Activated T-helper 1 cell treated with anti-CD3 and anti-CD28 coated beads, Interleukin-12 subunit alpha, Interleukin-12 subunit beta, Interleukin-2, Interleukin-4 antibody, amounts not matched to agents 30 ng/mL and 10 ng/mL and 1 ng/mL, durations not matched to agents 14 hours and 24 hours and 36 hours (primary cell): ENCODE data around the gene EIF4A3. TPM values are rescaled to one million over a fixed set of nuclear protein-coding genes. Genes with fewer than 3 reads are reported as not detected.

Experiments used
- DNase-seq: peaks from one replicate; pipeline ENCODE4 v3.0.0; 2021; ENCODE audit warnings: low spot score
- H3K27ac Mint-ChIP-seq: one replicate; pipeline ENCODE4 v1.8.0; 2021; ENCODE audit warnings: mild to moderate bottlenecking, mixed read lengths
- H3K27me3 Mint-ChIP-seq: one replicate; pipeline ENCODE4 v1.8.0; 2022; ENCODE audit warnings: mild to moderate bottlenecking, moderate library complexity, mixed read lengths; ENCODE audit not compliant: insufficient read depth
- H3K36me3 Mint-ChIP-seq: one replicate; pipeline ENCODE4 v1.8.0; 2021; ENCODE audit warnings: low read depth, mixed read lengths
- H3K4me1 Mint-ChIP-seq: one replicate; pipeline ENCODE4 v1.8.0; 2021; ENCODE audit warnings: low read depth, mixed read lengths
- H3K4me3 Mint-ChIP-seq: one replicate; pipeline ENCODE4 v1.8.0; 2021; ENCODE audit warnings: mild to moderate bottlenecking, moderate library complexity, mixed read lengths
- H3K9me3 Mint-ChIP-seq: one replicate; pipeline ENCODE4 v1.8.0; 2021; ENCODE audit warnings: mixed read lengths
- intact Hi-C: fragments of 100-400 bp; cut with micrococcal nuclease; formaldehyde crosslinking; loops from one replicate; pipeline ENCODE4 v1.15.1; 2024
- total RNA-seq: library from RNA; stranded (reverse); gene quantifications from 2 replicates; pipeline ENCODE4 v1.2.3, GENCODE V29; 2022

EIF4A3 gene
- total RNA-seq = 179 and 182 TPM in 2 replicates

DNA sequence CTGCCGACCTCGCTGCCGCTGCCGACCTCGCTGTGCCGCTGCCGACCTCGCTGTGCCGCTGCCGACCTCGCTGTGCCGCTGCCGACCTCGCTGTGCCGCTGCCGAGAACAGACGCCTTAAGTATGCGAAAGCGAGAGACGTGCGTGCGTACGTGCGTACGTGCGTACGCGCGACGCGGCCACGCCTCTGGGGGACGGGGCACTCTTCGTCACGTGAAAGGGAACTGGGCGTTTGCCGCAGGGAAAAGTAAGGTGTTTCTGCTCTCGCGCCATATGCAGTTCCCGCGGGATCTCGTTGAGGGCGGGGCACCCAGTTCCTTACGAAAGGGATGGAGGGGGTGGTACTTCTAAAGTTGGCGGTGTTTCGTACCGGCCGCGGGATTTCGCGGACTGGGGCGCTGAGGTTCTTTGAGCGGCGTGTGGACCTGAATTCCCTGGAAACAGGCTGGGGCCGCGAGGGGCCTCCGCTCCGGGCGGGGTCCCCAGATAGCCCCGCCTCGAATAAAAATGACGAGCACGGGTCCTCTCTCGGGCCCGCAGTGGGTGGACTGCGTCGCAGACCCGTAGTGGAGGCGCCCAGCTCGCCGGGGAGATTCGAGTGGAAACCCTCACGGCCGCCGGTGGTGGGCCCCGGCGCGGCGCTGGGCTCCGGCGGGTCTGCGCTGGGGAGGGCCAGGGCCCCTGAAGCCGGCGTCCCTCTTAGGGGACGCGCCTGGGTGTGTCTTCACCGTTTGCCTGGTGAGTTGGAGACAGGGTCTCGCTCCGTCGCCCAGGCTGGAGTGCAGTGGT is at the start of gene EIF4A3:
Gene EIF4A3 (minus strand): TSS at position 94 of the 788 bp plus-strand sequence. CDS start 167 bp downstream, outside the sequence.
- no peaks in the 10 kb centered on the region for H3K27me3 Mint-ChIP-seq
- peaks cover 39% of the 10 kb centered on the region for H3K4me1 Mint-ChIP-seq
- H3K36me3 Mint-ChIP-seq = peaks cover 21% of the 10 kb centered on the region
- H3K9me3 Mint-ChIP-seq = peaks cover 8% of the 10 kb centered on the region
- peak within 1 kb of the TSS; percentile 92 for H3K27ac Mint-ChIP-seq
- intact Hi-C loops = loop anchor here (1.0 to 10.0 kb wide), 7 partner anchors 46 to 372 kb away; partner anchors contain the start of genes CBX2, CCDC40, ENDOV and GAA
- peak within 1 kb of the TSS; percentile 88 for H3K4me3 Mint-ChIP-seq
- peak; percentile 97 for DNase-seq

DNA sequence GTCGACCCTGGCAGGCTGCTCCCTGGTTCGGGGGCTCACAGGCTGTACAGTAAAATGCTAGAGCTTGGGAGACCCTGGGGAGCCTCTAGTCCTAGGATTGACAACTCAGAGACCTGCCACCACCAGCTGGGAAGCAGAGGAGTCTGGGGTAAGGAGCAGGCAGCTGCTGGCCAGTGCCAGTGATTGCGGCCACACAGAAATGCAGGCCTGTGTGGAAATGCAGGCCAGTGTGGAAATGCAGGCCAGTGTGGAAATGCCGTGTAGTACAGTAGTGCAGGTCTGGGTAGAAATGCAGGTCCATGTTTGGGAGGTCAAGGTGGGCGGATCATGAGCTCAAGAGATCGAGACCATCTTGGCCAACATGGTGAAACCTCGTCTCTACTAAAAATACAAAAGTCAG is 49.7 kb upstream of the EIF4A3 start:
- Mint-ChIP-seq H3K4me3 (no peak overlapping the region), H3K4me1 (no peaks in the 10 kb centered on the region), H3K9me3 (peaks cover 7% of the 10 kb centered on the region), H3K27me3 (peaks cover 9% of the 10 kb centered on the region), H3K27ac (no peak overlapping the region), H3K36me3 (peaks cover 2% of the 10 kb centered on the region)
- intact Hi-C loops = loop anchor here (1.0 to 10.0 kb wide), 2 partner anchors 57 to 168 kb away; no protein-coding TSS in a partner anchor
- DNase-seq = no peak

DNA sequence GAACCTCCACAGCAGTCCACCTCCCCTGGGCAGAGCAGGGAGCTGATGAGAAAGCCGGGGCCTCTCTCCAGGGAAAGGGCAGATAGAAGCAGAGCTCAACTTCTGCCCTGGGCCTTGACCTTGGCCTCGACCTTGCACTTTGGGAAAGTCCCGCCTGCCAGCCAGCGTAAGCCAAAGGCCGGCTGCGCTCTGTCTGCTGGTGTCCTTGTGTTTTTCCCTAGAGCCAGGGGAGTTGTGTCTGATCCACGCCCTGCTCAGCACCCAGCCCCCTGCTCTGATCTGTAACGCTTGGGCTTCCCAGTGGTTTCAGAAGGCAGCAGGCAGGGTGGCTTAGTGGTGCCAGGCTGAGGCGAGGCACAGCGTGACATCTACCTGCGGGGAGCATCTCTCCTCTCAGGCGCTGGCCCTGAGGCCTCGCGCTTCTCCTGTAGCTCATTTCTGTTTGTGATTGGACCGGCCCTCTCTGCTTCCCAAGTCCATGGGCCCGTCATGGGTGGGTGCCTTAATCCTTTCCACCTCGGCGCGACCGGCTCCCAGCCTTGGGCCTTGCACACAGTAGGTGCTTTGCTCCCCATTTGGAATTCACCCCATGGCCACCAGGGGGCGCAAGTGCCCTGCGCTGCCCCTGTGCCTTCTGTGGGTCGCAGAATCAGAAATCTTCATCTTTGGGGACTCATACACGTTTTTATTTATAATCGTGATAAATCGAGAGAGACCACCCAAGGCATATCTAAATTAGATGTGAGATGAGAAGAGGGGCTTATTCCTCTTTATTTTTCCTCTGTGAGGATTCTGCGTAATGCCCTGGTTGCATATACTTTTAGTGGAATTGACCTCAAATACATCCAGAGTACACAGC is 49.0 kb upstream of the EIF4A3 start:
- H3K4me3 Mint-ChIP-seq = no peak overlapping the region
- H3K9me3 Mint-ChIP-seq = peaks cover 7% of the 10 kb centered on the region
- no peak overlapping the region for H3K27ac Mint-ChIP-seq

DNA sequence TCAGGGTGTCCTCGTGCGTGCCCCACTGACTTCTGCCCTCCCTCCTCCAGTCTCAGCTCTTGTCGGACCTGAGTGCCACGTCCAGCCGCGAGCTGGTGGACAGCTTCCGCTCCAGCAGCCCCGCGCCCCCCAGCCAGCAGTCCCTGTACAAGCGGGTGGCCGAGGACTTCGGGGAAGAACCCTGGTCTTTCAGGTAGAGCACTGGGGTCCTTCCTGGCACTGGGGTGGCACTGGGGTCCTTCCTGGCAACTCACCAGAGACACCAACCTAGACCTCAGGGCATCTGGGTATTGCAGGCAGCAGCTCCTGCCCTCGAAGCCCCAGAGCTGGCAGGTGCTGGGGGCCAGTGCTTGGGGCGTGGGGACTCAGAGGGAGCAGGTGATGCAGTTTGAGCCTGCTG is 48.2 kb upstream of the EIF4A3 start:
- H3K36me3 Mint-ChIP-seq = peaks cover 2% of the 10 kb centered on the region
- peaks cover 9% of the 10 kb centered on the region for H3K27me3 Mint-ChIP-seq
- no peaks in the 10 kb centered on the region for H3K4me1 Mint-ChIP-seq
- peaks cover 7% of the 10 kb centered on the region for H3K9me3 Mint-ChIP-seq
- H3K4me3 Mint-ChIP-seq = no peak overlapping the region
- intact Hi-C loops = loop anchor here (10.0 kb wide), 1 partner anchor 170 kb away; no protein-coding TSS in a partner anchor
- H3K27ac Mint-ChIP-seq = no peak overlapping the region
- no peak for DNase-seq

More for the DNA sequence above, 49.0 kb upstream of the EIF4A3 start:
- Mint-ChIP-seq H3K4me1 (no peaks in the 10 kb centered on the region), H3K36me3 (peaks cover 2% of the 10 kb centered on the region), H3K27me3 (peaks cover 9% of the 10 kb centered on the region)
- intact Hi-C loops = loop anchor here (1.0 to 10.0 kb wide), 2 partner anchors 57 to 169 kb away; no protein-coding TSS in a partner anchor
- DNase-seq = peak; percentile 30

DNA sequence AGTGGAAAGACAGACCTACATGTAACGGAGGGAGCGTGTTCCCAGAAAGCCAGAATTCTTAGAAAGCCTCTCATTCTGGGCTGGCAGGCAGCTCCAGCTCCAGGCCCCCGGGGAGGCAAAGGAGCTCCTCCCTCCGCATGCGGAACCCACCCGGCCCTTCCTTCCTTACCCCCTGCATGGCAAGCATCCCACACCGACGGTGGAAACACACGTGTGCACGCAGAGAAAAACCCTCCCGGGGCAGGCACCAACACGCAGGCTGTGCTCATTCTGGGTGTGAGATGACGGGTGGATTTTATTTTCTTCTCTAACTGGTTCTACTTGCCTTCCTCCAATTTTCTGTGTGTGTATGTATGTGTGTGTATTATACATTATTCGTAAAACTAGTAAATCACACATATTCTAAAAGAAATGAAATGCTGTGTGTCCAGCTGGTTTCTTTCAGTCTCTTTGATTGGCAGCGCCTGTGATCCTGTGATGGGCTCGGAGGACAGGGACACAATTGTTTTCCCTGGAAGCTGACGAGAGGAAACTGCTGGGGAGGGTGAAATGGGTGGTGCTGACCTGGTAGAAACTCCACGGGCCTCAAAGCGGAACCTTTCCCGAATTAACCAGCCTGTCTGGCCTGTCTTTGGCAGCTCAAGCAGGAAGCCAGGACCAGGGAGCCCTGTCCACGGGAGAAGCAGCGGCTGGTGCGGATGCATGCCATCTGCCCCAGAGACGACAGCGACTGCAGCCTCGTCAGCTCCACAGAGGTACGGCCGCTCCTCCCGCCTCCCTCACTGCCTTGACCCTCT is 45.1 kb upstream of the EIF4A3 start:
- Mint-ChIP-seq H3K4me3 (no peak overlapping the region), H3K27me3 (peaks cover 9% of the 10 kb centered on the region), H3K4me1 (no peaks in the 10 kb centered on the region), H3K27ac (no peak overlapping the region), H3K36me3 (peaks cover 2% of the 10 kb centered on the region), H3K9me3 (peaks cover 7% of the 10 kb centered on the region)
- DNase-seq = no peak
- intact Hi-C loops = loop anchor here (10.0 kb wide), 1 partner anchor 173 kb away; no protein-coding TSS in a partner anchor

DNA sequence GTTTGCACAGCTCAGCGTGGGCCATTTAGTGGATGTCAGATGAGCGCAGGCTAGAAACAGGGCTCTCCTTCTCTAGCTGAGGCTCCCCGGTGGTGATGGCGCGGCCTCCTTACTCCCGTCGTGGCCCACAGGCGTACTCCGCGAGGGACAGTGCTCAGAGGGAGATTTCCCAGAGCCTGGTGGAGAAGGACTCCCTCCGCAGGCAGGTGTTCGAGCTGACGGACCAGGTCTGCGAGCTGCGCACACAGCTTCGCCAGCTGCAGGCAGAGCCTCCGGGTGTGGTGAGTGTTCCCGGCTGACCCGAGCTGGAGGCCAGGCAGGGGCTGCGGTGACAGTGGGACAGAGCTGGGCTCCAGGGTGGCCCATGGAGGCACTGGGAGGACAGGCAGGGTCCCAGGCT is 44.3 kb upstream of the EIF4A3 start:
- H3K27ac Mint-ChIP-seq = no peak overlapping the region
- intact Hi-C loops = loop anchor here (10.0 kb wide), 1 partner anchor 174 kb away; no protein-coding TSS in a partner anchor
- H3K4me3 Mint-ChIP-seq = no peak overlapping the region
- H3K36me3 Mint-ChIP-seq = peaks cover 2% of the 10 kb centered on the region
- peaks cover 9% of the 10 kb centered on the region for H3K27me3 Mint-ChIP-seq
- H3K9me3 Mint-ChIP-seq = peaks cover 7% of the 10 kb centered on the region
- no peaks in the 10 kb centered on the region for H3K4me1 Mint-ChIP-seq
- DNase-seq = no peak

DNA sequence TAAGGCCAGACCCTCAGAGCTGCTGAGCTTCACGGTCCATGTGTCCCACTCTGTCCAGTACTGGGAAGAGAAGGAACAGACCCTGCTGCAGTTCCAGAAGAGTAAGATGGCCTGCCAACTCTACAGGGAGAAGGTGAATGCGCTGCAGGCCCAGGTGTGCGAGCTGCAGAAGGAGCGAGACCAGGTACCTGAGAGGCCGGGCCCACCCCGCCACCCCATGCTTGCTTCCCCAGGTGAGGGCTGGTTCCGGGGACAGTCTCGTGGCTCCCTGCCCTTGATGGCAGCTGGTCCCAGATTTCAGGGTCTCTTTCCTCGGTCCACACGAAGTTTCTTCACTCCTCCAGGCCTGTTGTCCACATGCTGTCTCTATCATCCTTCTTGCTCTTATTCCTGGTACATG is 43.8 kb upstream of the EIF4A3 start:
- DNase-seq = no peak
- H3K27me3 Mint-ChIP-seq = peaks cover 7% of the 10 kb centered on the region
- intact Hi-C loops = loop anchor here (10.0 kb wide), 1 partner anchor 174 kb away; no protein-coding TSS in a partner anchor
- H3K4me1 Mint-ChIP-seq = no peaks in the 10 kb centered on the region
- peaks cover 2% of the 10 kb centered on the region for H3K36me3 Mint-ChIP-seq
- no peak overlapping the region for H3K4me3 Mint-ChIP-seq
- no peak overlapping the region for H3K27ac Mint-ChIP-seq
- H3K9me3 Mint-ChIP-seq = peaks cover 7% of the 10 kb centered on the region

DNA sequence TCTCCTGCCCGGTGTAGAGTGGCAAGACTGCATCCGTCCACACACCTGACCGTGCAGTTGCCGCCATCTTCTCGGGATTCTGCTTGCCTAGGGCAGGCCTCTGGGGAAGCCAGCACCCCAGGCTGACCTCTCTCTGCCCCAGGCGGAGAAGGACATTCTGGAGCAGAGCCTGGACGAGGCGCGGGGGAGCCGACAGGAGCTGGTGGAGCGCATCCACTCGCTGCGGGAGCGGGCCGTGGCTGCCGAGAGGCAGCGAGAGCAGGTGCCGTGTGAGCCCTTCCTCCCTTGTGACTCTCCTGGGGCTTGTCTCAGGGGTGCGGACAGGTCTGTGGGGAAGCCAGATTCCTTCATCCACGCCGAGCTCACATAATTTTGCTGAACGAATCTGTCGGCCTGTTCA is 42.7 kb upstream of the EIF4A3 start:
- Mint-ChIP-seq H3K4me3 (no peak overlapping the region), H3K9me3 (peaks cover 4% of the 10 kb centered on the region), H3K36me3 (peaks cover 2% of the 10 kb centered on the region), H3K4me1 (no peaks in the 10 kb centered on the region), H3K27me3 (peaks cover 7% of the 10 kb centered on the region), H3K27ac (no peak overlapping the region)
- intact Hi-C loops = loop anchor here (10.0 kb wide), 1 partner anchor 175 kb away; no protein-coding TSS in a partner anchor
- no peak for DNase-seq

DNA sequence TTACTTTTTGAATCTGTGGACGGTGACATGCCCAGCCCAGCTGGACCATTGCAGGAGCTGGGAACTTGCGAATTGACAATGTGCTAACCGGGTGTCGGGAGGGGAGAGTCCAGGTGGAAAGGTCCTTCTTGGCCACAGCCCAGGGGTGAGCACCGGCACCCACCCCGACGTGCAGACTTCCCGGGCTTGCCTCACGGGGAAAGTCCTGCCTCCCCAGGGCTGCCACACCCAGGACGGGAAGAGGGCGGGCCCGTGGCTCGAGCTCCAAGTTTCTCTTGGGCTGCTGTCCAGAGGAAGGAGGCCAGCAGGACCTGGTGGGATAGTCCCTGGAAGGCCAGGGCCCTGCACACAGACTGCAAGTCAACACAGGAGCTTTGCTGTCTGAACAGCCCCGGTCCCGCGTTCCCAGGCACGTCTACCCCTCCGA is 40.6 kb upstream of the EIF4A3 start:
- intact Hi-C loops = no loop called here
- Mint-ChIP-seq H3K4me1 (no peaks in the 10 kb centered on the region), H3K4me3 (no peak overlapping the region), H3K36me3 (no peaks in the 10 kb centered on the region), H3K27me3 (peaks cover 1% of the 10 kb centered on the region), H3K9me3 (no peaks in the 10 kb centered on the region), H3K27ac (no peak overlapping the region)
- DNase-seq = no peak

DNA sequence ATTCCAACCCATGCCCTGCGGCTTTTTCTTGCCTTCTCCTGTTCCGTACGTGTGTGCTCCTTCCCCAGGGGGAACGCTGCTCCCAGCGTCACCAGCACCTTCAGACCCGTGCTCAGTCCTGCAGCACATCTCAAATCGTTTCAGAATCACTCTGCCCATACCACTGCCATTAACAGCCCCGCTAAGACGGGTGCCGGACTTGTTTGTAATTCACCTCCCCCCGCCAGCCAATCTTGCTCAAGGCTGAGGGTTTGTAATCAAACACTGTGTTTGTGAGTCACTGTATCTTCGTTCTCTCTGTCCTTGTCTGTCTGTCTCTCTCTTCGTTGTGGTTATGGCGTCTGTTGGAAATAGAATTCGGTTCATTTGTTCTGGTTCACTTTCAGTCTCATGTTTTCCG is 40.2 kb upstream of the EIF4A3 start:
- intact Hi-C loops = no loop called here
- DNase-seq = no peak
- no peaks in the 10 kb centered on the region for H3K36me3 Mint-ChIP-seq
- no peaks in the 10 kb centered on the region for H3K4me1 Mint-ChIP-seq
- H3K27ac Mint-ChIP-seq = no peak overlapping the region
- H3K9me3 Mint-ChIP-seq = no peaks in the 10 kb centered on the region
- peaks cover 1% of the 10 kb centered on the region for H3K27me3 Mint-ChIP-seq
- no peak overlapping the region for H3K4me3 Mint-ChIP-seq

DNA sequence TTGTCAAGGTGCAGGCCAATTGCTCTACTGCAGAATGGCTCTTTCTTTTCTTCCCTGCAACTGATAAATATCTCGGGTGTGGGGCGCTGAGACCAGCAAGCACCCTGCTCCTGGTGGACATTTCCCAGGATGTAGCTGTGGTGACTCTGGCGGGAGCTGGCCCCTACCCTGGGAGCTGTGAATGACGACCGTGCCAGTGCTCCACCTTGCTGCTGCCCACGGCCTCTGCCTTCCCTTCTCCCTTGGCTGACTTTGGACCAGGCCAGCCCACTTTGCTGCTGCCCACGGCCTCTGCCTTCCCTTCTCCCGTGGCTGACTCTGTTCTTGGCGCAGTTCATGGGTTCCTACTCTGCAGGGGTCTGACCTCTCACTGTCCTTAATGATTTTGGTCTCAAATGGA is 39.0 kb upstream of the EIF4A3 start:
- intact Hi-C loops = no loop called here
- DNase-seq = no peak
- Mint-ChIP-seq H3K36me3 (no peaks in the 10 kb centered on the region), H3K27ac (no peak overlapping the region), H3K9me3 (no peaks in the 10 kb centered on the region), H3K4me1 (no peaks in the 10 kb centered on the region), H3K27me3 (no peaks in the 10 kb centered on the region), H3K4me3 (no peak overlapping the region)

DNA sequence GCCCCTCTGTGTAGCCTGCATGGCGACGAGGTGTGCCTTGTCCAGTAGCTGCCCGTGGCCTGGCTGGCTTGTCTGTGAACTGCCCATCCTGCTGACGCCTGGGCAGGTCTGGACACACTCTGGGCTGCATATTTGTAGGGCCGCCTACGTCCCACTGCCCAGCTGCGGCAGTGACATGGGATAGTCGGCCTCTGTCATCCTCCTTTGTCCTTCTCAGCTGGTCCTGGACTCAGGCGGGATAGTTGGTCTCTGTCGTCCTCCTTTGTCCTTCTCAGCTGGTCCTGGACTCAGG is 37.4 kb upstream of the EIF4A3 start:
- Mint-ChIP-seq H3K4me1 (no peaks in the 10 kb centered on the region), H3K27me3 (no peaks in the 10 kb centered on the region), H3K27ac (no peak overlapping the region), H3K4me3 (no peak overlapping the region), H3K36me3 (no peaks in the 10 kb centered on the region), H3K9me3 (no peaks in the 10 kb centered on the region)
- intact Hi-C loops = no loop called here
- no peak for DNase-seq
